ENCODE measurements around the gene RGS12.

DNA sequence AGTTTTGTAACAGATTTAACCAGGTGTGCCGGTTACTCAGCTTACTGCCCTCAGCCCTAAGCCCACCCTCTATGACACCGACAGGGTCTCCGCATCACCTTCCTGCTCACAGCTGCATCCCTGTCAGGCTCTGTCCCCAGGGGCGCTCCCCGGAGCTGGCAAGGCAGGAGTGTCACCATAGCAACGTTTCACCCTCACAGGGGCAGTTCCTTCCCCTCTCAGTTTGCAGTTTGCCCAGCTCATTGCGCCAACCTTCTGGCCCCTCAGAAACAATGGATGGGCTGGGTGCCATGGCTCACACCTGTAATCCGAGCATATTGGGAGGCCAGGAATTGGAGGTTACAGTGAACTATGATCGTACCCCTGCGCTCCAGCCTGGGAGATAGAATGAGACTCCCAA, 42.6 kb downstream of the RGS12 start:
- TF ChIP-seq, protein P1, sequence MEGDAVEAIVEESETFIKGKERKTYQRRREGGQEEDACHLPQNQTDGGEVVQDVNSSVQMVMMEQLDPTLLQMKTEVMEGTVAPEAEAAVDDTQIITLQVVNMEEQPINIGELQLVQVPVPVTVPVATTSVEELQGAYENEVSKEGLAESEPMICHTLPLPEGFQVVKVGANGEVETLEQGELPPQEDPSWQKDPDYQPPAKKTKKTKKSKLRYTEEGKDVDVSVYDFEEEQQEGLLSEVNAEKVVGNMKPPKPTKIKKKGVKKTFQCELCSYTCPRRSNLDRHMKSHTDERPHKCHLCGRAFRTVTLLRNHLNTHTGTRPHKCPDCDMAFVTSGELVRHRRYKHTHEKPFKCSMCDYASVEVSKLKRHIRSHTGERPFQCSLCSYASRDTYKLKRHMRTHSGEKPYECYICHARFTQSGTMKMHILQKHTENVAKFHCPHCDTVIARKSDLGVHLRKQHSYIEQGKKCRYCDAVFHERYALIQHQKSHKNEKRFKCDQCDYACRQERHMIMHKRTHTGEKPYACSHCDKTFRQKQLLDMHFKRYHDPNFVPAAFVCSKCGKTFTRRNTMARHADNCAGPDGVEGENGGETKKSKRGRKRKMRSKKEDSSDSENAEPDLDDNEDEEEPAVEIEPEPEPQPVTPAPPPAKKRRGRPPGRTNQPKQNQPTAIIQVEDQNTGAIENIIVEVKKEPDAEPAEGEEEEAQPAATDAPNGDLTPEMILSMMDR (IDR thresholded peaks at IDR 0.05; ENCODE audit: insufficient read depth, low read length) = no peak
- TF ChIP-seq GABPA (IDR thresholded peaks at IDR 0.05; ENCODE audit: low read depth) = no peak
- TF ChIP-seq POLR2AphosphoS5 (IDR thresholded peaks at IDR 0.05; ENCODE audit: low read depth) = no peak
- TF ChIP-seq REST (IDR thresholded peaks at IDR 0.05; ENCODE audit: insufficient replicate concordance, low read depth) = no peak
- TF ChIP-seq SPI1 (IDR thresholded peaks at IDR 0.05; ENCODE audit: borderline replicate concordance, low read depth) = no peak
